AG10803 (cell line): ENCODE measurements around the gene EEFSEC.

Source experiments
- DNase-seq: peaks from one replicate; pipeline ENCODE4 v3.0.0; 2010; ENCODE audit warnings: low read depth
- H3K4me3 ChIP-seq: 2 replicates; pipeline ENCODE4 v1.5.1; 2011; ENCODE audit warnings: mild to moderate bottlenecking, low read length, control low read depth
- TF ChIP-seq, protein P1 (sequence below): conservative IDR thresholded peaks from 2 replicates; pipeline ENCODE4 v1.5.1; 2011; ENCODE audit warnings: mild to moderate bottlenecking, low read length, control low read depth, inconsistent platforms

Gene EEFSEC

DNA sequence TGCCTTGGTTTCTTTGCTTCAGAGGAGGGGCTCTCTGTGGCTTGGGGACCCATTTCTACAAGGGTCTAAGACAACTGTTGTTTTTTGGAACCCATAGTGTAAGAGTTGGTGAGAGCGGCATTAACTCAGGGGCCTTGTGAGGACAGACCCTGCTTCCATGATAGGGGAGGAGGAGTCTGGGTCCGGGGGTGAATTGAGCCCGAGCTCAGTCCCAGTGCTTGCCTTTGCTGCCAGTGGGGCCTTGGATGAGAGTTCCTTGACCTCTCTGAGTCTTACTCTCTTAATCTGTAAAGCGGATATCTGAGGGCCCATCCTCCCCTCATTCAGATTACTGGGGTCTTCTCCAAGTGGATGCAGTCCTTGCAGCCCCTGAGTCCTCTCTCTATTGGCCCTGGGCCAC is 74.2 kb downstream of the EEFSEC start:
- TF ChIP-seq, protein P1, sequence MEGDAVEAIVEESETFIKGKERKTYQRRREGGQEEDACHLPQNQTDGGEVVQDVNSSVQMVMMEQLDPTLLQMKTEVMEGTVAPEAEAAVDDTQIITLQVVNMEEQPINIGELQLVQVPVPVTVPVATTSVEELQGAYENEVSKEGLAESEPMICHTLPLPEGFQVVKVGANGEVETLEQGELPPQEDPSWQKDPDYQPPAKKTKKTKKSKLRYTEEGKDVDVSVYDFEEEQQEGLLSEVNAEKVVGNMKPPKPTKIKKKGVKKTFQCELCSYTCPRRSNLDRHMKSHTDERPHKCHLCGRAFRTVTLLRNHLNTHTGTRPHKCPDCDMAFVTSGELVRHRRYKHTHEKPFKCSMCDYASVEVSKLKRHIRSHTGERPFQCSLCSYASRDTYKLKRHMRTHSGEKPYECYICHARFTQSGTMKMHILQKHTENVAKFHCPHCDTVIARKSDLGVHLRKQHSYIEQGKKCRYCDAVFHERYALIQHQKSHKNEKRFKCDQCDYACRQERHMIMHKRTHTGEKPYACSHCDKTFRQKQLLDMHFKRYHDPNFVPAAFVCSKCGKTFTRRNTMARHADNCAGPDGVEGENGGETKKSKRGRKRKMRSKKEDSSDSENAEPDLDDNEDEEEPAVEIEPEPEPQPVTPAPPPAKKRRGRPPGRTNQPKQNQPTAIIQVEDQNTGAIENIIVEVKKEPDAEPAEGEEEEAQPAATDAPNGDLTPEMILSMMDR: no peak
- no peak overlapping the region for H3K4me3 ChIP-seq
- no peak for DNase-seq

GRCh38 chr3:128228366-128228910 is 75.2 kb downstream of the EEFSEC start:
- TF ChIP-seq, protein P1: no peak
- no peak overlapping the region for H3K4me3 ChIP-seq
- no peak for DNase-seq

GRCh38 chr3:128229106-128229857 is 76.0 kb downstream of the EEFSEC start:
- TF ChIP-seq, protein P1: no peak
- no peak overlapping the region for H3K4me3 ChIP-seq
- DNase-seq: no peak

DNA sequence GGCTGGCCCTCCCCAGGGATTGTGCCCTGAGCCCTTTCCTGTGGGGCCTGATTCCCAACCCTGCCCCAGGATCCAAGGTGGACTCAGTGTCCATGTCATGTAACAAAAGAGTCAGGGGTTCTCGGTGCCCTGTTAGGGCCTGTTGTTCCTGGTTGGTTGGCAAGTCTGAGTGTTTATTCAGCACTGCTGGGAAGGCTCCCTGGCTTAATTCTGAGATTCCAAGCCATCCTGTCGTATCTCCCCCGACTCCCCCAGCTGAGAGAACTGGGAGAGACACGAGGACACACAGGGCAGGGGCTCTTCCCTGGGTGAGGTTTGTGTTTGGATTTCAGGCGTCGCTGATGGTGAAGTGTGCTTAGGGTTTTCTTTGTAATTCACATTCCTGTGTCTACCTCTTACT is 78.3 kb downstream of the EEFSEC start:
- no peak for DNase-seq
- no peak overlapping the region for H3K4me3 ChIP-seq
- TF ChIP-seq, protein P1: no peak

DNA sequence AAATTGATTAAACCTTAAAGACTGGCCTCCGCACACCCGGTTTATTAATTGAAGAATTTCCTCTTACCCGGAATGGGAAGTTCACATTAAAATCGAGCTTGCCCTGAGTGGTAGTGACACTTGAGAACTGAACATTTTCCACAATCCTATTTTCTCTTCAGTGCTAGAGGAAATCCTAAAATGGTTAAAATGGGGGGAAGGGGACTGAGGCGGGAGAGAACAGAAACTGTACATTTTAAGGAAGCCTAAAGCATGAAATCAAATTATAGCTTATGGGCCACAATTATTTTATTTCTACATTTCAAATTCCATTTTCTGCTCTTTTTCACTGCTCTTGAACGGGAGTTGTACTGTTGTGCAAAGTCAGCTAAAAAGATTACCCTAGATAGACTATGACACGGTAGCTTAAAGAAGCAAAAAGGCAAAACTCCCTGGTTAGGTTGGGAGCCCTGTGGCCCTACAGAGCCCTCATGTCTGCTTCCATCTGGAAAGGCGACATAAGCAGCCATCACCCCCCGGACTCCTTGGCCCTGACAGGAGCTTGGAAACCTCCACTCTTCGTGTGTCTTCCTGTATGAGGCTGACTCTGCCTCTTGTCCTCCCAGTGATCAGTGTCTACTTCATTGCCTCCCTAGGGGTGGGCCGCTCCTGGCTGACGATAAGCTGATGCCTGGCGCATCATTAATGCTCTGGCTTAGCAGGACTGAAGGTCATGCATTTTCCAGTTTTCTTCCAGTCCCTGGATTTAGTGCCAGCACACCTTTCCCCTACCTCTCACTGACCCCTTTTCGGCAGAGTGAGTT is 79.3 kb downstream of the EEFSEC start:
- TF ChIP-seq, protein P1: no peak
- no peak for DNase-seq
- H3K4me3 ChIP-seq: no peak overlapping the region

DNA sequence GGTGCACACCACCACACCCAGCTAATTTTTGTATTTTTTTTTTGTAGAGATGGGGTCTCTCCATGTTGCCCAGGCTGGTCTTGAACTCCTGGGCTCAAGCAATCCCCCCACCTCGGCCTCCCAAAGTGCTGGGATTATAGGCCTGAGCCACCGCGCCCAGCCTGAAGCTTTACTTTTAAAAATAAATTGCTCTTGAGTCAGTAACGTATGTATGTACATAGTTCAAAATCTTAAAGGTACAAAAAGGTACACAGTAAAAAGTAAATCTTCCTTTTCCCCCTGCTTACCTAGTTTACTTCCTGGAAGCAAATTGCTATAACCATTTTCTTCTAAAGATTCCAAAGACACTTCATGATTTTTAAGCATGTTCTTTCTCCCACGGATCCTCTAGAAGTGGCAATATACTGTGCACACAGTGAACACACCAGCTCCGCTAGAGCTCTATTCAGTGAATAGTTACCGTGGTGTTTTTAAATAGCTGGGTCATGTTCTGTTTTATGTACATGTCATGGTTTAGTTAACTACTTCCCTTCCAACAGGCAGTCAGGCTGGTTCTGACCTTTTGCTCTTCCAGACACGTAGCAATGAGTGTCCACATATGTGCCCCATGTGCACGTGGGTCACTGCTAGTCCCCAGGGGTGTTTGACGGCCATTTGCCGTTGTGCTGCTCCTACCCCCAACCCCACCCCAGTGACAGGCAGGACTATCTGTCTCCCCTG is 82.1 kb downstream of the EEFSEC start:
- TF ChIP-seq, protein P1: no peak
- no peak overlapping the region for H3K4me3 ChIP-seq
- DNase-seq: no peak
